Uterus (tissue), 3 donors: ENCODE measurements around the gene MTCL3.

ENCODE experiments used
- DNase-seq, 2 donors: peaks; one replicate each; pipeline ENCODE4 v3.0.0-alpha.2; 2019 to 2020
- H3K27ac ChIP-seq, 2 donors: fragments of 200-600 bp; sonication (generic); 1 replicate in 1 of 2; 2 replicates in 1 of 2; pipeline ENCODE4 v1.5.1; 2016 to 2018
- H3K27me3 ChIP-seq, 2 donors: fragments of 200-600 bp; sonication (generic); one replicate each; pipeline ENCODE4 v1.5.1; 2018 to 2019; ENCODE audit warnings: control low read depth in 1 of 2
- H3K36me3 ChIP-seq, 2 donors: fragments of 200-600 bp; sonication (generic); one replicate each; pipeline ENCODE4 v1.5.1; 2019; ENCODE audit warnings: control low read depth in 1 of 2
- H3K4me1 ChIP-seq, 2 donors: fragments of 200-600 bp; sonication (generic); one replicate each; pipeline ENCODE4 v1.5.1; 2018 to 2019; ENCODE audit warnings: control low read depth in 1 of 2
- H3K4me3 ChIP-seq, 2 donors: fragments of 200-600 bp; sonication (generic); 1 replicate in 1 of 2; 2 replicates in 1 of 2; pipeline ENCODE4 v1.5.1; 2018 to 2019; ENCODE audit warnings: mild to moderate bottlenecking in 1 of 2
- H3K9me3 ChIP-seq, 2 donors: fragments of 200-600 bp; sonication (generic); one replicate each; pipeline ENCODE4 v1.5.1; 2019; ENCODE audit warnings: control low read depth in 1 of 2
- POLR2A ChIP-seq, 2 donors: fragments of 450-650 bp; IDR thresholded peaks; one replicate each; pipeline ENCODE4 v1.6.1; 2016; ENCODE audit warnings: antibody characterized with exemption in 2 of 2, mild to moderate bottlenecking in 1 of 2, moderate library complexity in 1 of 2
- intact Hi-C: fragments of 100-400 bp; cut with DNase I; formaldehyde crosslinking; loops from one replicate; pipeline ENCODE4 v1.15.1; 2023; ENCODE audit warnings: low total_unique reads
- TF ChIP-seq, protein P1 (sequence below), 4 experiments: fragments of 200-600 bp in 2 of 4; fragments of 450-650 bp in 2 of 4; sonication (generic) in 2 of 4; IDR thresholded peaks; one replicate each; pipeline ENCODE4 v1.5.1; 2016 to 2019; ENCODE audit warnings: antibody characterized with exemption in 4 of 4, mild to moderate bottlenecking in 2 of 4, moderate library complexity in 1 of 4
- donor health status: DM: yes; HTN: yes; CAD: no.

MTCL3 gene

GRCh38 chr6:127447780-127448179 lies 71.4 kb downstream of the MTCL3 start:
- DNase-seq: no peak
- Histone ChIP-seq H3K27ac (no peak overlapping the region), H3K27me3 (no peaks in the 10 kb centered on the region), H3K36me3 (no peaks in the 10 kb centered on the region), H3K4me1 (no peaks in the 10 kb centered on the region), H3K9me3 (no peaks in the 10 kb centered on the region), H3K4me3 (no peak overlapping the region)
- no peak for TF ChIP-seq POLR2A (IDR thresholded peaks at IDR 0.05)
- TF ChIP-seq, protein P1, sequence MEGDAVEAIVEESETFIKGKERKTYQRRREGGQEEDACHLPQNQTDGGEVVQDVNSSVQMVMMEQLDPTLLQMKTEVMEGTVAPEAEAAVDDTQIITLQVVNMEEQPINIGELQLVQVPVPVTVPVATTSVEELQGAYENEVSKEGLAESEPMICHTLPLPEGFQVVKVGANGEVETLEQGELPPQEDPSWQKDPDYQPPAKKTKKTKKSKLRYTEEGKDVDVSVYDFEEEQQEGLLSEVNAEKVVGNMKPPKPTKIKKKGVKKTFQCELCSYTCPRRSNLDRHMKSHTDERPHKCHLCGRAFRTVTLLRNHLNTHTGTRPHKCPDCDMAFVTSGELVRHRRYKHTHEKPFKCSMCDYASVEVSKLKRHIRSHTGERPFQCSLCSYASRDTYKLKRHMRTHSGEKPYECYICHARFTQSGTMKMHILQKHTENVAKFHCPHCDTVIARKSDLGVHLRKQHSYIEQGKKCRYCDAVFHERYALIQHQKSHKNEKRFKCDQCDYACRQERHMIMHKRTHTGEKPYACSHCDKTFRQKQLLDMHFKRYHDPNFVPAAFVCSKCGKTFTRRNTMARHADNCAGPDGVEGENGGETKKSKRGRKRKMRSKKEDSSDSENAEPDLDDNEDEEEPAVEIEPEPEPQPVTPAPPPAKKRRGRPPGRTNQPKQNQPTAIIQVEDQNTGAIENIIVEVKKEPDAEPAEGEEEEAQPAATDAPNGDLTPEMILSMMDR (IDR thresholded peaks at IDR 0.05): no peak
- intact Hi-C loops: no loop called here

- DNase-seq: no peak
- Histone ChIP-seq H3K4me3 (no peak overlapping the region), H3K4me1 (no peaks in the 10 kb centered on the region), H3K27ac (no peak overlapping the region), H3K27me3 (no peaks in the 10 kb centered on the region), H3K36me3 (no peaks in the 10 kb centered on the region), H3K9me3 (no peaks in the 10 kb centered on the region)
- no peak for TF ChIP-seq POLR2A (IDR thresholded peaks at IDR 0.05)
- TF ChIP-seq, protein P1 (IDR thresholded peaks at IDR 0.05): no peak
- intact Hi-C loops: no loop called here
Observed at GRCh38 chr6:127446356-127446755, 72.8 kb downstream of the MTCL3 start.

GRCh38 chr6:127441881-127442280 lies 77.3 kb downstream of the MTCL3 start:
- no peaks in the 10 kb centered on the region for H3K4me1 ChIP-seq
- intact Hi-C loops: no loop called here
- H3K9me3 ChIP-seq: no peaks in the 10 kb centered on the region
- no peaks in the 10 kb centered on the region for H3K36me3 ChIP-seq
- H3K4me3 ChIP-seq: no peak overlapping the region
- no peaks in the 10 kb centered on the region for H3K27me3 ChIP-seq
- TF ChIP-seq, protein P1 (IDR thresholded peaks at IDR 0.05): no peak
- no peak for TF ChIP-seq POLR2A (IDR thresholded peaks at IDR 0.05)
- DNase-seq: no peak
- no peak overlapping the region for H3K27ac ChIP-seq

GRCh38 chr6:127439718-127440117 lies 79.4 kb downstream of the MTCL3 start:
- H3K4me1 ChIP-seq: no peaks in the 10 kb centered on the region
- TF ChIP-seq, protein P1 (IDR thresholded peaks at IDR 0.05): no peak
- TF ChIP-seq POLR2A (IDR thresholded peaks at IDR 0.05): no peak
- H3K27ac ChIP-seq: no peak overlapping the region
- H3K27me3 ChIP-seq: no peaks in the 10 kb centered on the region
- DNase-seq: no peak
- H3K4me3 ChIP-seq: no peak overlapping the region
- no peaks in the 10 kb centered on the region for H3K9me3 ChIP-seq
- intact Hi-C loops: no loop called here
- no peaks in the 10 kb centered on the region for H3K36me3 ChIP-seq

DNA sequence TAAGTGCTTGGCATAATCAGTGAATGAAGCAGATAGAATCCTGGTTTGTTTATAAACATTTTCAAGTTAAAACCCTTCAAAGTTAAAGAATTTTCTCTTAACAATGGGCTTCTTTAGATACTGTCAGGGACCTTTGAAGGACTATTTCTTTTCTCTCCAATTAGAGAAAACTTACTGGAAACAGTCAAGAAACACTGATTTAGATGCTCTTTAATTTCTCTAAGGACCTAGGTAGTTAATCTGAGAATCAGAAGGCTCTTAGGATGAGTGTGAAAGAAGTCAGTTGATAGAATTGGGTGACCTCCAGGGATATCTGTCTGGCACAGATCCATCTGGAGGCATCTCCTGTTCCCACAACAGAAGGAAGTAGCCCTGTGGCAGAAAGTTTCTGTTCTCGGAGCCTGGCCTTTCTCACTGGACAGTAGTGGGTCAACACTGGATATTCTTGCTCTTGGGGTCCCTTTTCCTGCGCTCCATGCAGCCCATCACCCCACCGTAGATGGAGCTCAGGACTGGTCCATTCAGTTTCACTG lies 82.5 kb downstream of the MTCL3 start:
- no peaks in the 10 kb centered on the region for H3K27me3 ChIP-seq
- H3K27ac ChIP-seq: no peak overlapping the region
- H3K4me3 ChIP-seq: no peak overlapping the region
- H3K4me1 ChIP-seq: no peaks in the 10 kb centered on the region
- no peak for DNase-seq
- TF ChIP-seq, protein P1 (IDR thresholded peaks at IDR 0.05): no peak
- no peak for TF ChIP-seq POLR2A (IDR thresholded peaks at IDR 0.05)
- intact Hi-C loops: no loop called here
- no peaks in the 10 kb centered on the region for H3K9me3 ChIP-seq
- H3K36me3 ChIP-seq: no peaks in the 10 kb centered on the region
